Ovary (tissue), 9 donors: Measurements from ENCODE around the gene CAB39. TPM values are rescaled to one million over a fixed set of nuclear protein-coding genes. Genes with fewer than 3 reads are reported as not detected.

Source experiments
- DNase-seq, 5 donors: peaks; one replicate each; pipeline ENCODE4 v3.0.0-alpha.2; 2019 to 2020
- H3K27ac ChIP-seq, 2 donors: fragments of 200-600 bp; one replicate each; pipeline versions ENCODE4 v1.5.1 to v1.8.0; 2019 to 2022
- H3K27me3 ChIP-seq: fragments of 200-600 bp; one replicate; pipeline ENCODE4 v1.8.0; 2022
- H3K36me3 ChIP-seq: fragments of 200-600 bp; sonication (generic); one replicate; pipeline ENCODE4 v1.5.1; 2019
- H3K4me1 ChIP-seq: one replicate; pipeline ENCODE4 v1.8.1; 2013; ENCODE audit warnings: mild to moderate bottlenecking, moderate library complexity; ENCODE audit not compliant: insufficient read depth
- H3K4me3 ChIP-seq: fragments of 200-600 bp; sonication (generic); one replicate; pipeline ENCODE4 v1.5.1; 2017
- H3K9me3 ChIP-seq, 2 donors: fragments of 200-600 bp in 1 of 2; sonication (generic) in 1 of 2; one replicate each; pipeline versions ENCODE4 v1.5.1 to v1.8.1; 2013 to 2019; ENCODE audit warnings: mild to moderate bottlenecking in 1 of 2, moderate library complexity in 1 of 2
- CTCF ChIP-seq, 3 donors: fragments of 450-650 bp in 2 of 3; fragments of 200-600 bp in 1 of 3; IDR thresholded peaks; one replicate each; pipeline versions ENCODE4 v1.5.1 to v1.8.0; 2016 to 2022; ENCODE audit warnings: antibody characterized with exemption in 3 of 3, mild to moderate bottlenecking in 1 of 3
- EP300 ChIP-seq: sonication (generic); formaldehyde crosslinking; IDR thresholded peaks from one replicate; pipeline ENCODE4 v1.6.1; 2017; ENCODE audit warnings: antibody characterized with exemption
- POLR2A ChIP-seq: fragments of 450-650 bp; IDR thresholded peaks from one replicate; pipeline ENCODE4 v1.6.1; 2017; ENCODE audit warnings: antibody characterized with exemption, mild to moderate bottlenecking, moderate library complexity
- WGBS, 3 donors: extraction: QIAGEN DNeasy Blood & Tissue Kit in 1 of 3; methylation state at CpG; one replicate each; pipeline versions ENCODE4 v1.1.5 to v1.1.7; 2013 to 2017; 5-methylcytosine and 5-hydroxymethylcytosine counted together
- intact Hi-C, 4 donors: fragments of 100-400 bp; cut with DNase I; formaldehyde crosslinking; loops; one replicate each; pipeline versions ENCODE4 v1.11.0 to v1.15.1; 2022 to 2023
- polyA plus RNA-seq, 2 donors: library from polyadenylated mRNA; stranded (reverse); fragments of 200-250 nt in 1 of 2; fragments of 350-450 nt in 1 of 2; fragmentation: Illumina TruSeq in 1 of 2; extraction: RNeasy Lipid Tissue Mini Kit (QIAGEN cat#74804) in 1 of 2; gene quantifications; one replicate each; pipeline ENCODE4 v1.2.3, GENCODE V29; 2013 to 2014
- total RNA-seq, 7 donors: library from RNA; depleted of rRNA in 2 of 7; stranded (reverse); fragments of >200 nt in 2 of 7; fragmentation: NEBNext Ultra II Directional in 3 of 7; extraction: Animal tissue kit (Norgen Biotek cat#: 25700) in 3 of 7; gene quantifications; one replicate each; pipeline versions ENCODE4 v1.1.0 to v1.2.4, GENCODE V29; 2016 to 2023
- donor health status: DM: no; HTN: no; CAD: no; lungs with moderate emphysema.
- donor health status: DM: no; HTN: no; CAD: no.
- donor health status: Bipolar disorder and iron deficiency.
- donor health status: DM: yes; HTN: yes; CAD: no.
- donor health status: DM: no; HTN: no; CAD: no.
- donor health status: DM: yes; HTN: yes; CAD: no.

CAB39 gene
- total and polyA plus RNA-seq, 9 donors: 24.8 to 64.4 (median 50.4) TPM

- 90 to 91% (median 90%) methylated on average over 8 of the region's 8 CpGs for WGBS, 3 donors
- no peak overlapping the region for H3K27ac ChIP-seq
- intact Hi-C loops: no loop called here
Measured at GRCh38 chr2:230669386-230669950, 43.2 kb upstream of the CAB39 start.

GRCh38 chr2:230671117-230671516 lies 41.5 kb upstream of the CAB39 start:
- no peak for DNase-seq
- no peak for TF ChIP-seq POLR2A
- TF ChIP-seq CTCF (IDR thresholded peaks at IDR 0.05): no peak
- TF ChIP-seq EP300: no peak
- Histone ChIP-seq H3K27ac (no peak overlapping the region), H3K36me3 (no peaks in the 10 kb centered on the region), H3K27me3 (no peaks in the 10 kb centered on the region), H3K9me3 (no peaks in the 10 kb centered on the region), H3K4me3 (no peak overlapping the region), H3K4me1 (no peaks in the 10 kb centered on the region)
- 26 to 41% (median 31%) methylated on average over 4 of the region's 4 CpGs for WGBS, 3 donors
- intact Hi-C loops: no loop called here

More at GRCh38 chr2:230669386-230669950, 43.2 kb upstream of the CAB39 start:
- no peak overlapping the region for H3K4me3 ChIP-seq
- no peak for DNase-seq
- H3K36me3 ChIP-seq: no peaks in the 10 kb centered on the region
- H3K27me3 ChIP-seq: no peaks in the 10 kb centered on the region
- H3K9me3 ChIP-seq: no peaks in the 10 kb centered on the region
- no peaks in the 10 kb centered on the region for H3K4me1 ChIP-seq
- no peak for TF ChIP-seq POLR2A
- TF ChIP-seq EP300: no peak
- TF ChIP-seq CTCF (IDR thresholded peaks at IDR 0.05): no peak

- intact Hi-C loops: no loop called here
- DNase-seq: no peak
- H3K27ac ChIP-seq: no peak overlapping the region
- TF ChIP-seq EP300: no peak
- TF ChIP-seq POLR2A: no peak
- TF ChIP-seq CTCF (IDR thresholded peaks at IDR 0.05): no peak
- 82 to 85% (median 84%) methylated on average over 12 of the region's 12 CpGs for WGBS, 3 donors
- no peak overlapping the region for H3K4me3 ChIP-seq
- no peaks in the 10 kb centered on the region for H3K36me3 ChIP-seq
- no peaks in the 10 kb centered on the region for H3K4me1 ChIP-seq
- H3K9me3 ChIP-seq: no peaks in the 10 kb centered on the region
- H3K27me3 ChIP-seq: no peaks in the 10 kb centered on the region
Measured at GRCh38 chr2:230672836-230673235, 39.8 kb upstream of the CAB39 start.

- Histone ChIP-seq H3K4me1 (no peaks in the 10 kb centered on the region), H3K27ac (no peak overlapping the region), H3K27me3 (no peaks in the 10 kb centered on the region), H3K36me3 (no peaks in the 10 kb centered on the region), H3K4me3 (no peak overlapping the region), H3K9me3 (no peaks in the 10 kb centered on the region)
- no peak for DNase-seq
- 80 to 91% (median 86%) methylated on average over 2 of the region's 2 CpGs for WGBS, 3 donors
- TF ChIP-seq CTCF (IDR thresholded peaks at IDR 0.05) (no peak), EP300 (no peak), POLR2A (no peak)
- intact Hi-C loops: no loop called here
Measured at GRCh38 chr2:230674401-230674800, 38.2 kb upstream of the CAB39 start.
